ENCODE data around the gene C19orf85. TPM values are rescaled to one million over a fixed set of nuclear protein-coding genes. Genes with fewer than 3 reads are reported as not detected.

C19orf85 gene
- total RNA-seq, 1 donor from 2014 or later: not detected

GRCh38 chr19:55441319-55441691, 23.2 kb downstream of the C19orf85 start:
- TF ChIP-seq CTCF (IDR thresholded peaks at IDR 0.05): no peak
- Mint-ChIP-seq H3K9me3 (ENCODE audit: unreplicated experiment) (no peaks in the 10 kb centered on the region), H3K27me3 (ENCODE audit: unreplicated experiment) (peaks cover 58% of the 10 kb centered on the region), H3K27ac (ENCODE audit: unreplicated experiment) (no peak overlapping the region), H3K4me3 (ENCODE audit: unreplicated experiment) (no peak overlapping the region), H3K4me1 (ENCODE audit: unreplicated experiment) (peaks cover 10% of the 10 kb centered on the region), H3K36me3 (ENCODE audit: unreplicated experiment) (peaks cover 4% of the 10 kb centered on the region)
- DNase-seq (ENCODE audit: extremely low spot score, unreplicated experiment): no peak

- Mint-ChIP-seq H3K4me3 (ENCODE audit: unreplicated experiment) (no peak overlapping the region), H3K9me3 (ENCODE audit: unreplicated experiment) (no peaks in the 10 kb centered on the region), H3K27me3 (ENCODE audit: unreplicated experiment) (peaks cover 55% of the 10 kb centered on the region), H3K4me1 (ENCODE audit: unreplicated experiment) (peaks cover 10% of the 10 kb centered on the region), H3K36me3 (ENCODE audit: unreplicated experiment) (peaks cover 4% of the 10 kb centered on the region), H3K27ac (ENCODE audit: unreplicated experiment) (no peak overlapping the region)
- DNase-seq (ENCODE audit: extremely low spot score, unreplicated experiment): no peak
- TF ChIP-seq CTCF (IDR thresholded peaks at IDR 0.05): no peak
Observed at GRCh38 chr19:55440411-55441105, 24.0 kb downstream of the C19orf85 start.

GRCh38 chr19:55439052-55439451, 25.5 kb downstream of the C19orf85 start:
- no peaks in the 10 kb centered on the region for H3K9me3 Mint-ChIP-seq (ENCODE audit: unreplicated experiment)
- no peak overlapping the region for H3K27ac Mint-ChIP-seq (ENCODE audit: unreplicated experiment)
- DNase-seq (ENCODE audit: extremely low spot score, unreplicated experiment): no peak
- no peak overlapping the region for H3K4me3 Mint-ChIP-seq (ENCODE audit: unreplicated experiment)
- peaks cover 43% of the 10 kb centered on the region for H3K27me3 Mint-ChIP-seq (ENCODE audit: unreplicated experiment)
- H3K4me1 Mint-ChIP-seq (ENCODE audit: unreplicated experiment): peaks cover 10% of the 10 kb centered on the region
- no peak for TF ChIP-seq CTCF (IDR thresholded peaks at IDR 0.05)
- H3K36me3 Mint-ChIP-seq (ENCODE audit: unreplicated experiment): peaks cover 2% of the 10 kb centered on the region

- DNase-seq (ENCODE audit: extremely low spot score, unreplicated experiment): no peak
- Mint-ChIP-seq H3K4me1 (ENCODE audit: unreplicated experiment) (peaks cover 8% of the 10 kb centered on the region), H3K36me3 (ENCODE audit: unreplicated experiment) (peaks cover 2% of the 10 kb centered on the region), H3K9me3 (ENCODE audit: unreplicated experiment) (no peaks in the 10 kb centered on the region), H3K27ac (ENCODE audit: unreplicated experiment) (no peak overlapping the region), H3K27me3 (ENCODE audit: unreplicated experiment) (peaks cover 32% of the 10 kb centered on the region), H3K4me3 (ENCODE audit: unreplicated experiment) (no peak overlapping the region)
- no peak for TF ChIP-seq CTCF (IDR thresholded peaks at IDR 0.05)
Observed at GRCh38 chr19:55437410-55437809, 27.1 kb downstream of the C19orf85 start.

- no peak for TF ChIP-seq CTCF (IDR thresholded peaks at IDR 0.05)
- H3K27me3 Mint-ChIP-seq (ENCODE audit: unreplicated experiment): peaks cover 30% of the 10 kb centered on the region
- H3K27ac Mint-ChIP-seq (ENCODE audit: unreplicated experiment): no peak overlapping the region
- no peak overlapping the region for H3K4me3 Mint-ChIP-seq (ENCODE audit: unreplicated experiment)
- peaks cover 2% of the 10 kb centered on the region for H3K36me3 Mint-ChIP-seq (ENCODE audit: unreplicated experiment)
- no peak for DNase-seq (ENCODE audit: extremely low spot score, unreplicated experiment)
- peaks cover 8% of the 10 kb centered on the region for H3K4me1 Mint-ChIP-seq (ENCODE audit: unreplicated experiment)
- H3K9me3 Mint-ChIP-seq (ENCODE audit: unreplicated experiment): no peaks in the 10 kb centered on the region
Observed at GRCh38 chr19:55436847-55437246, 27.7 kb downstream of the C19orf85 start.
